Measurements from ENCODE around the gene TPBGL.

DNA sequence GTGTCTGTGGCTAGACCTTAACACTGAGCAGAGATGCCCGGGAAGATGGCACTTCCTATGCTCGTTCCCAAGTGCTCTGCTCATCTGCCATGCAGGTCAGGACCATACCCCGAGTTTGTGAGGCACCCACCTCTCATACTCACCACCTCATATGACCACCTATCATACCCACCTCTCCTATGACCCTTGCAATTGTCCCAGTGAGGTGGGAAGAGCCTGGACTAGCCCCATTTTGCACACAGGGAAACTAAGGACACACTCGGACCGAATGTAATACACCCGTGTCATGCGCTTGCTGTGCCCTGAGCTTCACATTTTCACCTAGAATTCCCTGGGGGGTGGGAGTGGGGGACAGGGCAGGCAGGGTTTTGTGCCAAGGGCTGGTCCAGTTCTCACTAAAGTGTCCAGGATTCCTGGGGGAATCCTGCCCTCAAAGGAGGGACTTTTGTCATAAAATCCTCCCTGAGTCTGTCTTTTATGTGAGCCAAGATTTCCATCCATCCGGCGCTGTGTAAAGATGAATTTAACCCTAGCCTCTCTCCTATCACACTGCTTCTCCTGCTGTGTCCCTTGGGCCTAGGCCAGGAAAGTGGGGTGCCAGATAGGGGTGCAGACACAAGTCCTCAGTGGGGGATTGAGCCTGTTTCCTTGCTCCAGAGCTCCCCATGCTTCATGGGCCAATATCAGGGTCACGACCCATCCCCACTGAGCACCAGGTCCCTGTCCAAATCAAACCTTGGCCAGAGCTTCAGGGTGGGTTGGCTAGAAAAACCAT is 20.0 kb downstream of the TPBGL start:
- TF ChIP-seq, protein P1, sequence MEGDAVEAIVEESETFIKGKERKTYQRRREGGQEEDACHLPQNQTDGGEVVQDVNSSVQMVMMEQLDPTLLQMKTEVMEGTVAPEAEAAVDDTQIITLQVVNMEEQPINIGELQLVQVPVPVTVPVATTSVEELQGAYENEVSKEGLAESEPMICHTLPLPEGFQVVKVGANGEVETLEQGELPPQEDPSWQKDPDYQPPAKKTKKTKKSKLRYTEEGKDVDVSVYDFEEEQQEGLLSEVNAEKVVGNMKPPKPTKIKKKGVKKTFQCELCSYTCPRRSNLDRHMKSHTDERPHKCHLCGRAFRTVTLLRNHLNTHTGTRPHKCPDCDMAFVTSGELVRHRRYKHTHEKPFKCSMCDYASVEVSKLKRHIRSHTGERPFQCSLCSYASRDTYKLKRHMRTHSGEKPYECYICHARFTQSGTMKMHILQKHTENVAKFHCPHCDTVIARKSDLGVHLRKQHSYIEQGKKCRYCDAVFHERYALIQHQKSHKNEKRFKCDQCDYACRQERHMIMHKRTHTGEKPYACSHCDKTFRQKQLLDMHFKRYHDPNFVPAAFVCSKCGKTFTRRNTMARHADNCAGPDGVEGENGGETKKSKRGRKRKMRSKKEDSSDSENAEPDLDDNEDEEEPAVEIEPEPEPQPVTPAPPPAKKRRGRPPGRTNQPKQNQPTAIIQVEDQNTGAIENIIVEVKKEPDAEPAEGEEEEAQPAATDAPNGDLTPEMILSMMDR (IDR thresholded peaks at IDR 0.05), result no peak
- TF ChIP-seq POLR2A (IDR thresholded peaks at IDR 0.05), result no peak
